ENCODE data around the gene TMEFF1.

TMEFF1 gene

GRCh38 chr9:100623969-100624368 lies 151.0 kb downstream of the TMEFF1 start:
- DNase-seq (ENCODE audit: extremely low read depth, low read depth), result no peak
- H3K4me3 ChIP-seq (replicated peaks; ENCODE audit: low read depth, low read length), result no peak overlapping the region
- TF ChIP-seq CTCF (IDR thresholded peaks at IDR 0.05; ENCODE audit: low read depth, low read length, missing control alignments), result no peak

GRCh38 chr9:100626949-100627348 lies 154.0 kb downstream of the TMEFF1 start:
- no peak overlapping the region for H3K4me3 ChIP-seq (replicated peaks; ENCODE audit: low read depth, low read length)
- TF ChIP-seq CTCF (IDR thresholded peaks at IDR 0.05; ENCODE audit: low read depth, low read length, missing control alignments), result no peak
- no peak for DNase-seq (ENCODE audit: extremely low read depth, low read depth)
